Lower leg skin (tissue), 3 donors: ENCODE results near the gene PRDM10.

Source experiments
- POLR2A ChIP-seq, 2 donors: fragments of 450-650 bp; IDR thresholded peaks; one replicate each; pipeline ENCODE4 v1.6.1; 2016 to 2017; ENCODE audit warnings: antibody characterized with exemption in 2 of 2, mild to moderate bottlenecking in 1 of 2, moderate library complexity in 1 of 2
- TF ChIP-seq, protein P1 (sequence below), 3 donors: fragments of 450-650 bp; IDR thresholded peaks; one replicate each; pipeline ENCODE4 v1.5.1; 2016; ENCODE audit warnings: antibody characterized with exemption in 3 of 3, mild to moderate bottlenecking in 3 of 3, moderate library complexity in 2 of 3

DNA sequence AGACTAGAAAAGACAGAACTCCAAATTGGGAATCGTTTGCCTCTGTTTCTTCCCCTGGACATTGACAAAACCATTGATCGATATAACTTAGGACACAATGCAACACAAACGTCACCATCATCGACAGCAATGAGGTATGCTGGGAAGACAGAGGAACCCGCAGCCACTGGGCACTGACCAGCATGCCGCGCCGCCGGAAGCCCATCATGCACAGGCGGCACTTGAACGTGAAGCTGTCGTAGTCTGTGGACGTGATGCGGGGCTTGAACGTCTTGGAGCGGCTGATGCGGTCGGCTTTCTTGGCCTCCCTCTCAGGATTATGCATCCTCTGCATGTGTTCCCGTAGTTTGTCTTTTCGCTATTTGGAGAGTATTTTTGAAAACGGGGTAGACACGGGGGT is 84.3 kb downstream of the PRDM10 start:
- no peak for TF ChIP-seq POLR2A (IDR thresholded peaks at IDR 0.05)
- TF ChIP-seq, protein P1, sequence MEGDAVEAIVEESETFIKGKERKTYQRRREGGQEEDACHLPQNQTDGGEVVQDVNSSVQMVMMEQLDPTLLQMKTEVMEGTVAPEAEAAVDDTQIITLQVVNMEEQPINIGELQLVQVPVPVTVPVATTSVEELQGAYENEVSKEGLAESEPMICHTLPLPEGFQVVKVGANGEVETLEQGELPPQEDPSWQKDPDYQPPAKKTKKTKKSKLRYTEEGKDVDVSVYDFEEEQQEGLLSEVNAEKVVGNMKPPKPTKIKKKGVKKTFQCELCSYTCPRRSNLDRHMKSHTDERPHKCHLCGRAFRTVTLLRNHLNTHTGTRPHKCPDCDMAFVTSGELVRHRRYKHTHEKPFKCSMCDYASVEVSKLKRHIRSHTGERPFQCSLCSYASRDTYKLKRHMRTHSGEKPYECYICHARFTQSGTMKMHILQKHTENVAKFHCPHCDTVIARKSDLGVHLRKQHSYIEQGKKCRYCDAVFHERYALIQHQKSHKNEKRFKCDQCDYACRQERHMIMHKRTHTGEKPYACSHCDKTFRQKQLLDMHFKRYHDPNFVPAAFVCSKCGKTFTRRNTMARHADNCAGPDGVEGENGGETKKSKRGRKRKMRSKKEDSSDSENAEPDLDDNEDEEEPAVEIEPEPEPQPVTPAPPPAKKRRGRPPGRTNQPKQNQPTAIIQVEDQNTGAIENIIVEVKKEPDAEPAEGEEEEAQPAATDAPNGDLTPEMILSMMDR (IDR thresholded peaks at IDR 0.05) = no peak
